HG03520 (cell line): ENCODE data around the gene ZNF330.
"Not testable (repeated sequence)": the region's sequence is repeated elsewhere in the genome, so short reads cannot be mapped to it uniquely, and the experiment has no call there.

ENCODE experiments used
- ATAC-seq: cut with Tn5 transposase; IDR thresholded peaks from one replicate; pipeline ENCODE4 v1.9.1; 2021; ENCODE audit warnings: mild to moderate bottlenecking, moderate library complexity; ENCODE audit not compliant: unreplicated experiment

ZNF330 gene

DNA sequence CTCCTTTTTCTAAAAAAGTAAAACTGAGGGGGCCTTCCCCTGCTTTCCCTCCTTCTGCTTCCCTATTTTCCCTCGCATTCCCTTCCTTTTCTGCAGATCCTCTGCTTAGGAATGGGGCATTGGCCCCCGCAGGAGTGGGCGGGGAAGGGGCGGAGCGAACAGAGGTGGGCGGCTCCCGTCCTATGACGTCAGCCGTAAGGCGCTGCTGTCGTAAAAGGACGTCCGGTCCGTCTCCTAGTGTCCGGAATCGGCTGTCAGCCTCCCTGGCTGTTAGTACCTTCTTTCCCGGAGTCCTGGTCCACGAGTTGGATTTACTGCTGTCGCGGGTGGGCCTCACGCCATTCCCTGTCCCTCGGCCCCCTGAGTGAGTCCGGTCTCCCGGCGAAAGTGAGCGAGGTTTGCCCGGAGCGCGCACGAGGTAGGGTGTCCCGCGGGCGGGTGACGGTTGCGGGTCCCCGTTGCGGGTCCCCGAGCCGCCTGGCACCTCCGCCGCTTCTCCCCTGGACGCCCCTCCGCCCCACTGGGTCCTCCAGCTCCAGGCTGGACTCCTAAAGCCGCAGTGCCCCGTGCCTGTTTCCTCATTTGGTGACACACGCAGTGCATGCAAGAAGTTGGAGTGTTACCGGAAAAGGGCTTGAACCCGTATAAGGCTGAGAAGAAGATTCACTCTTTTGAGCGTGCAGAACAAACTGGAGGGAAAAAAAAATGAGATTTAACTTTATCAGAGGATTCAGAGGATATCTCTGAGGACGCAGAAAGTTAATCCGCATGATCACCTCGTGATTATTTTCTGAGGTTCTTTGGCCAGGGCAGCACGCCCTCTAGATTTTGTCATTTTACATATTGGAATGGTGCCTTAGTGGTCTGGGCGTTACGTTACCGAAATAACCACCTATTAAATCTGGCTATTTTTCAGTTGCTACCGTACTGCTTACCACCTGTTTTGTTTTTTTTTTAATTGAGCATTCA is at the start of gene ZNF330:
Gene ZNF330, plus strand, starts transcription at position 205 of the 969 bp plus-strand sequence. CDS start 1,477 bp downstream, outside the sequence.
- peak; percentile 85 for ATAC-seq

DNA sequence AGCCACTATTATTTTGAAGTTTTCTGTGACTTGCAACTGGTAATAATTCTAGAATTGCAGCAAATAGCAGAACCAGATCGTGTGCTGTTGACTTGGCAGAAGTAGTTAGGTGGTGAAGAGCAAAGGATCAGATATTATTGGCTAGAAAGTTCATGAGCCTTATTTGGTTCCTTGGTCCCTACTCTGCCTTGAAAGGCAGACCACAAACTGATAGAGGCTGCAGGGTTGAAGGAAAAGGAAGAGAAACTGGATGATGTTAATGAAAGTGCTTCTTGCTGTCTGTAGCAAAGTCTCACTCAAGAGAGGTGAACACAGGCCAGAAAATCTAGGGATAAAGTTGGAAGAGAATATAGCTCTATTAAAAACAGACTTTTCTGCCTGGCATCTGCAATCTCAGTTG is 46.2 kb upstream of the ZNF330 start:
- no peak for ATAC-seq

DNA sequence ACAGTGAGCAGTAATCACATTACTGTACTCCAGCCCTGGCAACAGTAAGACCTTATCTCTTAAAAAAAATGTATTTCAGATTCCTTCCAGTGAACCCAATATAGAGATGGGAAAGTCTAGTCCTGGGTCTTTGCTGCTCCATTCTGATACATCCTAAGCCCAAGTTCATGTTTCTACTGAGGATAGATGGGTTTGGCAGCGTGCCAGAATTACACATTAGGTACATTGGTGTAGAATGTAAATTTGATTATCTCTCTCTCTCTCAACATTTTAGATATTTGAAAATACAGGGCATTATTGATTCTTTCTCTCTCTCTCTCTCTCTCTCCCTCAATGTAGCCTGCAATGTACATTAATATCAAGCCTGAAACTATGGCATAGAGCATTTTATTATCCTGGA is 43.5 kb upstream of the ZNF330 start:
- no peak for ATAC-seq

DNA sequence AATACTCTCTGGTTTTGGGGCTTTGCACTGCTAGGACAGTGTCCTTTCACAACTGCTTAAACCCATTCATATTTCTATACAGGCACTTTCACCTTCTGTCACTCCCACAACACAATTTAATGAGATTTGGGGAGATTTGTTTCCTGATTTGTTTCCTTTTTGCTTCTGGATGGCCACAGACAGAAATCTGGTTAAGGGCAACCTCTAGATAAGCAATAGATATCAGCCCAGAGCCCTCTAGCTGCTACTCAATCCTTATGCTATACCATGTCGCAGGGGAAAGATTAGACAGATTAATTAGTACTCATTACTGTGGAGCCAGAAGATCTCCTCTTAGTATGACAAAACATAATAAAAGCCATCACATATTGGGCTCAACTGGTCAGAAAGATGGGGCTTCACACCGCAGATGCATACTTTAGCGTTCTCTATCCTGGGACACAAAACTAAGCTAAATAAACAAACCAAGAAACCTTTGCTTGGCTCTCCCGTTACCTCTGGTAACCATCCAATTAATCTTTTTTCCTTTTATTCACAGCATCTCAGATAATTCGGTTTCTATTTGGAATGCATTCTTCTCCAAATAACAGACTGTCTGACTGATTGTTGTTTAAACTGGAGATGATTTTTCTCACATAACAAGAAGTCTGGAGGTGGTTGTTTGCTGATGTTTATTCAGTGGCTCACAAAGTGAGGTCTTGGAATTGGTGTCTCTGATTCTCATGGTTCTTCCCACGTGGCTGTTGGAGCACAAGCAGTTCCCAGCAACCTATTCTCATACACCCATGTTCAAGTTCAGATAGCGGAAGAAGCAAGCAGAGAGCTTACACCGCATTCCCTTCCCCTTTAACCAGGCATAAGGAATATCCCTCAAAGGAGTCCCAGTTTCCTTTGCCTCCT is 41.0 kb upstream of the ZNF330 start:
- no peak for ATAC-seq

DNA sequence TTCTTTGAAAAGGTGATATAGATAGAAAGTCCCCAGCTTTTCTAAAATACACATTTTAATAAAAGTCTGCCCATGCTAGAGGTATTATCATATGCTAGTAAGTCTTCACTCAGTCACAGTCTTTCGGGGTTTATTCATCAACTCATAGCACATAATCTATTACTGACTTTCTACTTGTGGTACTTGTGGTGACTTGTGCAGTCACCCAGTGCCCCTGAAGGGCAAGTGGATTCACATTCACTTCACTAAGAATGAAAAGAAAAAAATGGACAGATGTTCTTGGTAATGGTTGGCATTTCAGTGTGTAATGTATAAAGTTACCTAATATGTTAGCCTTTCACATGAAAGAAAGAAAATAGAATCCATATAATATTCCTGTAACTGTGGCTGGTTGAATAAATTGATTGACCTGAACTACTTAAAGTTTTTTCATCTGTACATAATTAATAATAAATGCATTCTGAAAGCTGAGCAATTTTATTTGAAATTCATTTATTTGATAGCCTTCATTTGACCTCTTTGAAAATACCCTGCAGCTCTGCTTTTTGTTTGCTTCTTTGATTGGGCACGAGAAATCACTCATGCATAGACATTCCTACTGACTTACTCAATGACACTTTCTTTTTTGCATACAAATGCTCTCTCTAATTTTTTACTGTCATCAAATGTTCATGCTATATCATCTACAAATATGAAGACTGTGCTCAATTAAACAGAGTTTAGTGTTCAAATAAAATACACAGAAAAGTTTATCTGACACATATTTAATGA is 39.5 kb upstream of the ZNF330 start:
- ATAC-seq, result no peak

DNA sequence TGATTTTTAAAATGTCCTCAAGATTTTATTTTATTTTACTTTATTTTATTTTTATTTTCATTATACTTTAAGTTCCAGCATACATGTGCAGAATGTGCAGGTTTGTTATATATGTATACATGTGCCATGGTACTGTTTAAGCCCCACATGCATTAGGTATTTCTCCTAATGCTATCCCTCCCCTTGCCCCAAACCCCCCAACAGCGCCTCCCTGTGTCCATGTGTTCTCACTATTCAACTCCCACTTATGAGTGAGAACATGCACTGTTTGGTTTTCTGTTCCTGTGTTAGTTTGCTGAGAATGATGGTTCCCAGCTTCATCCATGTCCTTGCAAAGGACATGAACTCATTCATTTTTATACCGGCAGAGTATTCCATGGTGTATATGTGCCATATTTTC is 37.2 kb upstream of the ZNF330 start:
- not testable (repeated sequence) for ATAC-seq

DNA sequence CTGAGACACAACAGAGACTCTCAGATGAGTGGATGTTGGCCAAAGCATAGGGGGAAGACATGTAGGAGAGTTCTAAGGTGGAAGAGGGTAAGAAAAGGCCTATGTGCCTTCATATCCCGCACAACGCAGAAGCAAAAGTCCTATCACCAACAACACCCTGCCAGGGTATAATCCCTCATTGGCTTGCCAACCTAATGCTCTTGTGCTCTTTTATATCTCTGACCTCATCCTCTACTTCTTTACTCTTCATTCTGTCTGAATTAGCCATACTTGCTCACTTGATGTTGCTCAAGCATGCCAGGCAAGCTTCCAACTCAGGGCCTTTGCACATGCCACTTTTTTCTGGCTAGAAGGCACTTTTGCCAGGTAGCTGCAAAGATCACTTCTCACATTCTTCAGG is 28.1 kb upstream of the ZNF330 start:
- no peak for ATAC-seq

DNA sequence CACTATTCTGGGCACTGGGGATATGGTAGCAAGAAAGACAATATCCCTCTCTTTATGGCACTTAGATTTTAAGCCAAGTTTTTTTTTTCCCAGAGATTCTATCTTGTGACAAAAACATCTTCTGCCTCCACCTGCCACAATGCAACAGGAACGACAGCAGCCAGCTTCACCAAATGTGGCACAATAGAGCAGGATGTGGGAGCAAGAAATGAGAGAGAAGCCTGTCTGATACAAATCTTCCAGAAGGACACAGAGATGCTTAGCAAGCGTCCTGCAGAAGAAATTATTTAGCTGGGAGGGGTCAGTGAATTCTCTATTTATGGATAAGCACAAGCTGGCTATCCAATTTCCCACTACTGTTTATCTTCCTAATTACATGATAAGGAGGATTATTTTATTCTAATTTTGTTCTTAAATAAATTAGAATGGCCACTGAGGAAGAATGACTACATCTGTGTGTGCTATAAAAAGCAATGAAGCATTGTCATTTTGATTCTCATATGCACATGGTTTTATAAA is 27.1 kb upstream of the ZNF330 start:
- no peak for ATAC-seq

DNA sequence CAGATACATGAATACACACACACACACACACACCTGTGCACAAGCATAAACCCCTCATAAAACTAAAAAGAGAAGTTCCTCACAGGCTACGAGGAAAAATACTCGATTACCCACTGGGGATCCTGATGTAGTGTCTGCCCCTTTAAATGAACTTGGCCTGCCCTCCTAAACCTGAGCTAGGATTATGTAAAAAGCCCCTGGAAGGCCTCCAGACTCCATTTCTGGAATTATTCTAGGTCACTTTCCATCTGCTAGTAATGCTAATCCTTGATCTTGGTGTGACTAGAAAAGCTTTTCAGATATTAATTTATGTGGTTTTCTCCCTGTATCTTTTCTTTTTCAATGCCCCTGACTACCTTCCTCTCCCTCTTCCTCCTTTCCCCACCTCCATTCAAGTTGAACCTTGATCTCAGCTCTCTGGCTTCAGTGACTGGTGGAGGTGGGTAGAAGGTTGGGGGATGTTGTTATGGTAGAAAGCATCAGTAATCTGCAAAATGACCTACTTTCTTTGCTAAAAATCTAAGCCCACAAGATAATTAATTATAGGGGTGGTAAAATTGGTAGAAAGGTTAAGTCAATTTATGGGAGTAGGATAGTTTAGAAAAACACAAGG is 25.5 kb upstream of the ZNF330 start:
- no peak for ATAC-seq

DNA sequence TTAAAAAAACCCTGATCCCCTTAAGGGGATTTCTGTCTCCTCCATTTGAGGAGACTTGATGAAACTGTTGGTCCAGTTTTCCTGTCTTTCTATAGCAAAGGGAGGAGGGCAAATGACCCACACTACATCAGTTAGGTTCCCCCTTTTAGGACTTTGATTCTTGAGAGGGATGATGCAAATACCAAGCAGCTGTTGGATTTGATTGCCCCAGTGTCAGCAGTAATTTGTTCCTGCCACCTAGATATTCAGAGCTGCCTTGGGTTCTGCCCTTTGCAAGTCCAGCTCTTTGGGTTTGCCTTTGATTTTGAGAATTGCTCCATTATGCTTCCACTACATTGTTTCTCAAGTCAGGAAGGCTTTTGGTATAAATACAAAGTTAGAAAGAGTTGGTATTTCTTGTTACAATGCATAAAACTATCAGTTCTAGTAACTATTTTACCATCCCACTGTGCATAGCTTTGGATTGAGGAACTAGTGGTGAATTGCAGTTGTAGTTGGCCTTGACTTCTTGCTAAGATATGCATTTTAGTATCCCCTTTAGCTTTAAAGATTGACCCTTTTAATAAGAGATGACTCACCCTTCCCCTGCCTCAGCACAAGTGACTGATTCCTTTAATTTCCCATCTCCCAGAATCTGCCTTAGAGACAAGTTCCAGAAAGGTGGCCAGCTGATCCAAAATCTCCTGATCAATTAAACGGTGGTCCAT is 24.3 kb upstream of the ZNF330 start:
- no peak for ATAC-seq

DNA sequence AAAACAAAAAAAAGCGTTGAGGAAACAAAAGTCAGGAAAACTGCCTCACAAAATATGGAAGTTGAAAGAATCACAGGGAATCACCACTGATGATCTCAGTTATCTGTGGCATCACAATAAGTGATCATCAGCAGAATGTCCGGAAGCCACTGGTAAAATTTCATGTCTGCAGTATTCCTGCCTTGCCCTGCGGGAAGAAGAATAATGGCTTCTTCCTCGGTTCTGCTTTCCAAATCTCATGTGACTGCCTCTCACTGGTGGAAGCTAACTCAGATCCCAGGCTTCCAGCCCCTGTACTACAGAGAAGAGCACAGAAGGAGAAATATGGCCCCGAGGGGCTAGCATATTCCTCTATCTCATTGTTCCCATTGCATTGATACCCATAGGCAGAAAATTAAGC is 12.7 kb upstream of the ZNF330 start:
- no peak for ATAC-seq

DNA sequence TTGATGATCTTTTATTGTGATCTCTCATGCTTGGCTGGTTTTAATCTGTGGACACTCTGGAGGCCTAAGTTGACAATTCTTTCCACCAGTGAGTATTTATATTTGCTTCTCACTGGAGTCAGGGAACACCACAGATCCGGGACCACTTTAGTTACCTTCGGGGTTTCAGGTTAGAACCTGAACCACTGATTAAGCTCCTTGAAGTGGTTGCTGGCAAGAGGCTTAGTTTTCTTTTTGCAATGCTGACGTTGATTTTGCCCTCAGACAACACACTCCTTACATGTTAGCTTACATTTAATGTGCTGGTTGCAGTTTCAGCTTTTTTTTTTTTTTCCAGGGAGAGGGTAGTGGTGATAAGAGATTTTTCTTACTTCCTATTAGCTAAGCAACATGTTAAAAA is 10.5 kb upstream of the ZNF330 start:
- no peak for ATAC-seq

DNA sequence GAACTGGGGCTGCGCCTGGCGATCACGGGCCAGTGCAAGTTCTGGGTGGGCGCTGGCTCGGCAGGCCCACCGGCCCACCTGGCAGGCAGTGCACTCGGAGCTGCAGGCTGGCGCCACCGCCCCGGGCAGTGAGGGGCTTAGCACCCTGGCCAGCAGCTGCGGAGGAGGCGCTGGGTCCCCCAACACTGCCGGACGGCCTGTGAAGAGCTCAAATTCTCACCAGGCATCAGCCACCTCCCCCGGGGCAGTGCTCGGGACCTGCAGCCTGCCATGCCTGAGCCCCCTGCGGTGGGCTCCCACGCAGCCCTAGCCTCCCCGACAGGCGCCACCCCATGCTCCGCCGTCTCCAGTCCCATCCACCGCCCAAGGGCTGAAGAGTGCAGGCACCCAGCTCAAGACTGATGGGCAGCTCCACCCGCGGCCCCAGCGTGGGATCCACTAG is 7.1 kb upstream of the ZNF330 start:
- no peak for ATAC-seq

DNA sequence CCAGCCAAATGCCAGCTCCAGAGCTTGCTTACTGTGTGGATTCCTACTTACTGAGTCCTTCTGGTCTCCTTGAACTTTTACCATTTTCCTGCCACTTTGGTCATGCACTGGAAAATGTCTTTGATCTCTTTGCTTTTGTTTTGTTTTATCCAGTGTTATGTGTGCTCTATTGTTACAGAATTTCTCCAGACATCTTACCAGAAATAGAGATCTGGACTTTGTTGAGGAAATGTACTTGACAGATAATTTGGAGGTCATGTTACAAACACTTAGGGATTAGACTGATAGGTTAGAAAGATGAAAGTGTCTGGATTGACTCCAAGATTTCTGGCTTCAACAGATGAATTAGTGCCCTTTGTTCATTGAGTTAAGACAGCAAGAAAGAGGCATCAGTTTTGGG is 5.7 kb upstream of the ZNF330 start:
- ATAC-seq, result no peak

DNA sequence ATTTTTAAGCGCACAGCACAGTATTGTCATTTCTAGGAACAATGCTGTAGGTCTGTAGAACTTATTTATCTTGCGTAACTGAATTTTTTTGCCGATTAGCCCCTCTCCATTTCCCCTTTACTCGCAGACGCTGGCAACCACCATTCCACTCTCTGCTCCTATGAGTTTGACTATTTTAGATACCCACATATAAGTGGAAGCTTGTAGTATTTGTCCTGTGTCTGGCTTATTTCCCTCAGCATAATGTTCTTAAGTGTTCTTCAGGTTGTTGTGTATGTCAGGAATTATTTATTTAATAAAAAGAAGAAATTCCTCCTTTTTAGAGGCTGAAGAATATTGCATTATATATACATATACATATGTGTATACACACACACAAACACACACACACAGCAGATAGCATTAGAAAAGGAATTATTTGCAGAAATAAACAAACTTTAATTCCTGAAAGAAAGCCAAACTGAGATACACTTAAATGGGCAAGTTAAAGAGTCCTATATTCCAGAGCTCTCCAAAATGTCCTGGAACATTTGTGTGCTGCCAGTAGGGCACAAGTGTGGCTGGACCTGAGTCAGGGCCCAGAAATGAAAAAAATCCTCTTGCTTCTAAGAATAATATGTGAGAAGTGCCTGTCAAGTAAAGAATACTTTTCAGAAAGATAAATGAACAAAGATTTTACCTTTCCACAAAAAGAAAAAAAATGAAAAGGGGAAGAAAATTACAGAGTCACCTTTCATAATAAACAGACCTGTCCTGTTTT is 4.5 kb upstream of the ZNF330 start:
- no peak for ATAC-seq

DNA sequence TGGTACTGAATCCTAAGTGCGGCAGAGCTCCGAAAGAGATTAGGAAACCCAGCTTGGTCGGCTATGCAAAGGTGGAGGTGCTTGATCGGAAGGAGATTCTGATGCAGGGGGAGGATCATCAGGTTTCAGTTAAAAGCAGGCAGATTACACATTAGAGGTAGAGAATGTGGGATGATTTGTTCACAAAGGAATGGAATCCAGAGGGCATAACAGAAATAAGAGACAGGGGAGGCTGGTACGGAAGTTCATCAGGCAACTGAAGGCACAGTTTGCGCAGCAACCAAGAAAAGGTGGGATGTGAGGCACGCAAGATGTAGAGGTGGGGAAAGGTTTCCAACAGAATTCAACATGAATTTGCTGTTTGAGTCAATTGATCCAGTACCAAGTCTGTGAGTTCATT is 424 bp upstream of the ZNF330 start:
- peak; percentile 5 for ATAC-seq

DNA sequence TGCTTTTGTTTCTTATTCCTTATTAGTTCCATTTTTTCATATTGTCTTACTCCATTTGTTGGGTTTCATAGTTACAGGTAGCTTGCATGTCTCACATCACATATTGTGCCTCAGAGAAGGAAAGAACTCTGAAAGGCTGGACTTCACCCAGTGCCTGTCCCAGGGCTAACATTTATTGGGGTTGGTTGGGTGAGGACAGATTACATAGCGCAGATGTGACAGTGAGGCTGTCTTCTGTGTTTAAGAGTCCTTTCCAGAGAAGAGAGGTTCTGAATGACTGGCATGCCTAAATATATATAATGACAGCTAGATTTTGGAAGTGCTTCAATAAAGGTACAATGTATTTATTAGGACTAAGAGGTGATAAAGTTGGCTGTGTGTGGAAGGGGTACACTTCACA is 2.7 kb downstream of the ZNF330 start:
- ATAC-seq, result no peak

DNA sequence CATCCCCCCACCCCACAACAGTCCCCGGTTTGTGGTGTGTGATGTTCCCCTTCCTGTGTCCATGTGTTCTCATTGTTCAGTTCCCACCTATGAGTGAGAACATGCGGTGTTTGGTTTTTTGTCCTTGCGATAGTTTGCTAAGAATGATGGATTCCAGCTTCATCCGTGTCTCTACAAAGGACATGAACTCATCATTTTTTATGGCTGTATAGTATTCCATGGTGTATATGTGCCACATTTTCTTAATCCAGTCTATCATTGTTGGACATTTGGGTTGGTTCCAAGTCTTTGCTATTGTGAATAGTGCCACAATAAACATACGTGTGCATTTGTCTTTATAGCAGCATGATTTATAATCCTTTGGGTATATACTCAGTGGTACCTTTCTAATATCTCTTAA is 6.6 kb downstream of the ZNF330 start:
- not testable (repeated sequence) for ATAC-seq
